Measurements from ENCODE around the gene SLC35G4. TPM values are rescaled to one million over a fixed set of nuclear protein-coding genes. Genes with fewer than 3 reads are reported as not detected.

Gene SLC35G4
- total and polyA plus RNA-seq, 12 donors, result not detected

DNA sequence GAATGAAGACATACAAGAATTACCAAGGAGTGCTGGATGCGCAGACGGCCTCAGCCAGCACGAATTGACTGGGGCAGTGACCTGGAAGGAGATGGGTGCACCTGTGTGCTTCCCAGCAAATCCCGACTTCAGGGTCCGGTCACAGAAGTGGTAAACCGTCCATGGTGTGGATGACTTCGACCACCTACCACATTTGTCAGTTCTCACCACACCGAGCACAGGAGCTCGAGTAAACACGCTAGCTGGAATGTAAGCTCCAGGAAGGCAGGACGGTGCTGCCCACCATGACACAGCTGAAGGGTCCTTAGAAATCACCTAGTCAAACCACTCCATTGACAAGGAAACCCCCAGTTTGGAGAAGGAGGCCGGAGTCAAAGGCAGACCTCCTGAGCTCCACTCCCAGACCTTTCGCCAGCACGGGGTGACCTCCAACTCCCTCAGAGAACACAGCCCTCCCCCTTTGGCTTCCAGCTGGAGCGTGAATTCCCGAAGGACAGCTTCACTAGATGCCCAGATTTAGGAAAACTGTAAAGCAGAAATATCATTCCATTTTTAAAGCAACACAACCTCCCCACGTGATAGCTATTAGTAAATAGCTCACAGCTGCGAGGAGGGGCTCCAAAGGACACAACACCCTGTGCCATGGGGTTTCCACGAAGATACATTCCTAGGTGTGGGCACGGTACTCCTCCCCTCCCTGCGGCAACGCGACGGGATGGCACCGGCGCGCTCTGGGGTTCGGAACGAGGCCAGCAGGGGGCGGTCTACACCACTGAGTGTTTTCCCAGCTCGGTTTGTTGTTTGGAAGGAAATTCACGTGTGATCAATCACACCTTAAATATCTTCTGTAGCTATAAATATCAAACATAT, 45.6 kb downstream of the SLC35G4 start:
- no peak for TF ChIP-seq POLR2A (IDR thresholded peaks at IDR 0.05)
- TF ChIP-seq, protein P1, sequence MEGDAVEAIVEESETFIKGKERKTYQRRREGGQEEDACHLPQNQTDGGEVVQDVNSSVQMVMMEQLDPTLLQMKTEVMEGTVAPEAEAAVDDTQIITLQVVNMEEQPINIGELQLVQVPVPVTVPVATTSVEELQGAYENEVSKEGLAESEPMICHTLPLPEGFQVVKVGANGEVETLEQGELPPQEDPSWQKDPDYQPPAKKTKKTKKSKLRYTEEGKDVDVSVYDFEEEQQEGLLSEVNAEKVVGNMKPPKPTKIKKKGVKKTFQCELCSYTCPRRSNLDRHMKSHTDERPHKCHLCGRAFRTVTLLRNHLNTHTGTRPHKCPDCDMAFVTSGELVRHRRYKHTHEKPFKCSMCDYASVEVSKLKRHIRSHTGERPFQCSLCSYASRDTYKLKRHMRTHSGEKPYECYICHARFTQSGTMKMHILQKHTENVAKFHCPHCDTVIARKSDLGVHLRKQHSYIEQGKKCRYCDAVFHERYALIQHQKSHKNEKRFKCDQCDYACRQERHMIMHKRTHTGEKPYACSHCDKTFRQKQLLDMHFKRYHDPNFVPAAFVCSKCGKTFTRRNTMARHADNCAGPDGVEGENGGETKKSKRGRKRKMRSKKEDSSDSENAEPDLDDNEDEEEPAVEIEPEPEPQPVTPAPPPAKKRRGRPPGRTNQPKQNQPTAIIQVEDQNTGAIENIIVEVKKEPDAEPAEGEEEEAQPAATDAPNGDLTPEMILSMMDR (IDR thresholded peaks at IDR 0.05), result peak; percentile 57 to 76 (median 66)
- Histone ChIP-seq H3K27me3 (peaks cover 6% of the 10 kb centered on the region), H3K9me3 (replicated peaks in 1 of 3) (no peaks in the 10 kb centered on the region), H3K4me3 (no peak overlapping the region), H3K36me3 (replicated peaks in 1 of 2) (no peaks in the 10 kb centered on the region), H3K4me1 (replicated peaks in 1 of 2) (no peaks in the 10 kb centered on the region), H3K27ac (no peak overlapping the region)
- DNase-seq, result peak in 6 of 7 donors; percentile 46 to 69 (median 52)
- intact Hi-C loops (cut with DNase I), result loop anchor here in 1 of 2 donors (10.0 kb wide), 2 partner anchors 230 to 390 kb away; no protein-coding TSS in a partner anchor
- 26 to 46% (median 32%) methylated on average over 19 to 32 of the region's 32 CpGs for WGBS, 4 donors

GRCh38 chr18:11655606-11655932, 46.2 kb downstream of the SLC35G4 start:
- Histone ChIP-seq H3K36me3 (replicated peaks in 1 of 2) (no peaks in the 10 kb centered on the region), H3K4me1 (replicated peaks in 1 of 2) (no peaks in the 10 kb centered on the region), H3K4me3 (no peak overlapping the region), H3K9me3 (replicated peaks in 1 of 3) (no peaks in the 10 kb centered on the region), H3K27ac (no peak overlapping the region), H3K27me3 (peaks cover 6% of the 10 kb centered on the region)
- DNase-seq, result no peak
- WGBS, 4 donors, result 20 to 39% (median 26%) methylated on average over 5 of the region's 5 CpGs
- TF ChIP-seq, protein P1 (IDR thresholded peaks at IDR 0.05), result peak in 2 of 6 experiments; percentile 2 to 5
- no peak for TF ChIP-seq POLR2A (IDR thresholded peaks at IDR 0.05)
- intact Hi-C loops (cut with DNase I), result loop anchor here in 1 of 2 donors (10.0 kb wide), 2 partner anchors 229 to 389 kb away; no protein-coding TSS in a partner anchor

- Histone ChIP-seq H3K27ac (no peak overlapping the region), H3K36me3 (replicated peaks in 1 of 2) (no peaks in the 10 kb centered on the region), H3K27me3 (peaks cover 6% of the 10 kb centered on the region), H3K9me3 (replicated peaks in 1 of 3) (no peaks in the 10 kb centered on the region), H3K4me1 (replicated peaks in 1 of 2) (no peaks in the 10 kb centered on the region), H3K4me3 (no peak overlapping the region)
- 72 to 83% (median 79%) methylated on average over 9 of the region's 9 CpGs for WGBS, 4 donors
- intact Hi-C loops (cut with DNase I), result loop anchor here in 1 of 2 donors (10.0 kb wide), 2 partner anchors 228 to 388 kb away; no protein-coding TSS in a partner anchor
- TF ChIP-seq, protein P1 (IDR thresholded peaks at IDR 0.05), result no peak
- TF ChIP-seq POLR2A (IDR thresholded peaks at IDR 0.05), result no peak
- DNase-seq, result no peak
These were observed 47.8 kb downstream of the SLC35G4 start for GRCh38 chr18:11657152-11657551.

GRCh38 chr18:11657554-11657953, 48.2 kb downstream of the SLC35G4 start:
- Histone ChIP-seq H3K4me3 (no peak overlapping the region), H3K4me1 (replicated peaks in 1 of 2) (no peaks in the 10 kb centered on the region), H3K27ac (no peak overlapping the region), H3K9me3 (replicated peaks in 1 of 3) (no peaks in the 10 kb centered on the region), H3K27me3 (peaks cover 6% of the 10 kb centered on the region), H3K36me3 (replicated peaks in 1 of 2) (no peaks in the 10 kb centered on the region)
- DNase-seq, result no peak
- 69 to 77% (median 75%) methylated on average over 8 of the region's 8 CpGs for WGBS, 4 donors
- TF ChIP-seq, protein P1 (IDR thresholded peaks at IDR 0.05), result no peak
- TF ChIP-seq POLR2A (IDR thresholded peaks at IDR 0.05), result no peak
- intact Hi-C loops (cut with DNase I), result loop anchor here in 1 of 2 donors (10.0 kb wide), 2 partner anchors 227 to 387 kb away; no protein-coding TSS in a partner anchor
